OCI-LY3 (cell line): ENCODE measurements around the gene CHRNB4.
"Not testable (repeated sequence)": the region's sequence is repeated elsewhere in the genome, so short reads cannot be mapped to it uniquely, and the experiment has no call there.

Experiments used
- H2AFZ ChIP-seq: fragments of 200-600, 300-600 bp; shearing (Covaris generic); 2 replicates; pipeline ENCODE4 v1.6.0; 2014; ENCODE audit warnings: antibody characterized with exemption, low read depth, low read length
- H3K27ac ChIP-seq: fragments of 200-600, 300-600 bp; sonication (generic); 2 replicates; pipeline ENCODE4 v1.5.1; 2014; ENCODE audit warnings: mild to moderate bottlenecking, low read length, moderate library complexity, mixed read lengths
- H3K27me3 ChIP-seq: fragments of 200-600, 300-600 bp; sonication (generic); 2 replicates; pipeline ENCODE4 v1.6.1; 2014; ENCODE audit warnings: low read depth, low read length, mixed read lengths
- H3K36me3 ChIP-seq: fragments of 200-600, 300-600 bp; sonication (generic); replicated peaks from 2 replicates; pipeline ENCODE3; 2014; ENCODE audit warnings: low read depth, low read length, mixed read lengths
- H3K4me1 ChIP-seq: fragments of 300-600, 200-600 bp; sonication (generic); 2 replicates; pipeline ENCODE4 v1.6.1; 2014; ENCODE audit warnings: low read length, mixed read lengths
- H3K4me2 ChIP-seq: fragments of 200-600, 300-600 bp; sonication (generic); 2 replicates; pipeline ENCODE4 v1.6.1; 2014; ENCODE audit warnings: low read length, mixed read lengths
- H3K4me3 ChIP-seq: fragments of 300-600, 200-600 bp; sonication (generic); 2 replicates; pipeline ENCODE4 v1.5.1; 2014; ENCODE audit warnings: antibody characterized with exemption, mild to moderate bottlenecking, low read length, moderate library complexity
- H3K79me2 ChIP-seq: fragments of 300-600, 200-600 bp; shearing (Covaris generic); 2 replicates; pipeline ENCODE4 v1.6.1; 2014; ENCODE audit warnings: mild to moderate bottlenecking, low read length, mixed read lengths
- H3K9ac ChIP-seq: fragments of 300-600, 200-600 bp; shearing (Covaris generic); 2 replicates; pipeline ENCODE4 v1.6.0; 2014; ENCODE audit warnings: mild to moderate bottlenecking, low read length, moderate library complexity
- H3K9me3 ChIP-seq: fragments of 200-600, 300-600 bp; shearing (Covaris generic); 2 replicates; pipeline ENCODE4 v1.6.1; 2014; ENCODE audit warnings: low read length, mixed read lengths; ENCODE audit not compliant: insufficient read depth
- H4K20me1 ChIP-seq: fragments of 200-600, 300-600 bp; sonication (generic); 2 replicates; pipeline ENCODE4 v1.6.1; 2016; ENCODE audit warnings: low read length, mixed read lengths; ENCODE audit not compliant: insufficient read depth
- CTCF ChIP-seq: fragments of 200-600, 300-600 bp; sonication (generic); IDR thresholded peaks from 2 replicates; pipeline ENCODE4 v1.5.1; 2014; ENCODE audit warnings: antibody characterized with exemption, low read length, low read depth
- EZH2phosphoT487 ChIP-seq: fragments of 200-600 bp; shearing (Covaris generic); IDR thresholded peaks from 2 replicates; pipeline ENCODE4 v1.6.1; 2018; ENCODE audit warnings: antibody characterized with exemption, mixed run types, low read depth

Gene CHRNB4

GRCh38 chr15:78684657-78685056 lies 43.6 kb upstream of the CHRNB4 start:
- no peak for TF ChIP-seq EZH2phosphoT487
- no peak for TF ChIP-seq CTCF
- H3K4me1 ChIP-seq = peaks cover 8% of the 10 kb centered on the region
- H2AFZ ChIP-seq = no peak overlapping the region
- no peaks in the 10 kb centered on the region for H4K20me1 ChIP-seq
- H3K4me3 ChIP-seq = no peak overlapping the region
- no peaks in the 10 kb centered on the region for H3K79me2 ChIP-seq
- no peaks in the 10 kb centered on the region for H3K36me3 ChIP-seq
- no peaks in the 10 kb centered on the region for H3K9me3 ChIP-seq
- no peak overlapping the region for H3K9ac ChIP-seq
- no peaks in the 10 kb centered on the region for H3K27me3 ChIP-seq
- H3K27ac ChIP-seq = no peak overlapping the region
- H3K4me2 ChIP-seq = no peak overlapping the region

GRCh38 chr15:78683599-78683998 lies 42.6 kb upstream of the CHRNB4 start:
- not testable (repeated sequence) for H3K79me2 ChIP-seq, H3K4me2 ChIP-seq, H3K27me3 ChIP-seq, H3K27ac ChIP-seq, H2AFZ ChIP-seq, H4K20me1 ChIP-seq, H3K9me3 ChIP-seq, H3K4me3 ChIP-seq, H3K36me3 ChIP-seq, H3K9ac ChIP-seq, H3K4me1 ChIP-seq

GRCh38 chr15:78682693-78683410 lies 41.8 kb upstream of the CHRNB4 start:
- Histone ChIP-seq H3K4me2 (no peak overlapping the region), H4K20me1 (no peaks in the 10 kb centered on the region), H3K79me2 (no peaks in the 10 kb centered on the region), H3K27ac (no peak overlapping the region), H3K9me3 (no peaks in the 10 kb centered on the region), H3K4me1 (peaks cover 6% of the 10 kb centered on the region; the same call in 1 of the 2 replicates), H3K36me3 (no peaks in the 10 kb centered on the region), H3K9ac (no peak overlapping the region), H3K4me3 (no peak overlapping the region), H3K27me3 (no peaks in the 10 kb centered on the region), H2AFZ (no peak overlapping the region)
- TF ChIP-seq CTCF (no peak), EZH2phosphoT487 (no peak)

GRCh38 chr15:78682004-78682651 lies 41.1 kb upstream of the CHRNB4 start:
- TF ChIP-seq EZH2phosphoT487 = no peak
- no peak for TF ChIP-seq CTCF
- peak overlapping the region; percentile 20; the same call in 1 of the 2 replicates for H2AFZ ChIP-seq
- no peaks in the 10 kb centered on the region for H3K27me3 ChIP-seq
- no peaks in the 10 kb centered on the region for H4K20me1 ChIP-seq
- no peak overlapping the region for H3K27ac ChIP-seq
- H3K36me3 ChIP-seq = no peaks in the 10 kb centered on the region
- H3K4me2 ChIP-seq = no peak overlapping the region
- no peaks in the 10 kb centered on the region for H3K9me3 ChIP-seq
- peaks cover 6% of the 10 kb centered on the region; the same call in 1 of the 2 replicates for H3K4me1 ChIP-seq
- no peak overlapping the region for H3K4me3 ChIP-seq
- no peaks in the 10 kb centered on the region for H3K79me2 ChIP-seq
- no peak overlapping the region for H3K9ac ChIP-seq
